ENCODE results near the gene ACOXL.

GRCh38 chr2:110735366-110735765, 3.0 kb downstream of the ACOXL start:
- TF ChIP-seq CTCF (tag by site-specific recombination; IDR thresholded peaks at IDR 0.05) (no peak), REST (tag by site-specific recombination; IDR thresholded peaks at IDR 0.05) (no peak), TCF7L2 (IDR thresholded peaks at IDR 0.05; ENCODE audit: borderline replicate concordance, low read depth, low read length) (no peak), ZNF521 (tag by site-specific recombination; IDR thresholded peaks at IDR 0.05) (no peak), ZNF792 (tag by site-specific recombination; IDR thresholded peaks at IDR 0.05) (no peak), ELK4 (IDR thresholded peaks at IDR 0.05; ENCODE audit: borderline replicate concordance, low read depth, low read length) (no peak), ZNF707 (tag by site-specific recombination; IDR thresholded peaks at IDR 0.05) (no peak)

All from HEK293 (cell line).